Activated CD4-positive, alpha-beta memory T cell treated with anti-CD3 and anti-CD28 coated beads for 36 hours (primary cell): ENCODE results near the gene DCC. TPM values are rescaled to one million over a fixed set of nuclear protein-coding genes. Genes with fewer than 3 reads are reported as not detected.

ENCODE experiments used
- CTCF ChIA-PET: fragments of 350-600 bp; sonication (Branson Sonifier 250); formaldehyde crosslinking; loops from one replicate; lab custom pipeline; 2021; ENCODE audit warnings: antibody characterized with exemption, inconsistent platforms; lab: Charles Lee
- POLR2A ChIA-PET: fragments of 350-600 bp; sonication (Branson Sonifier 250); formaldehyde crosslinking; loops from one replicate; lab custom pipeline; 2021; ENCODE audit warnings: antibody characterized with exemption; lab: Charles Lee
- DNase-seq: peaks from one replicate; pipeline ENCODE4 v3.0.0-alpha.2; 2020
- H3K27ac Mint-ChIP-seq: one replicate; pipeline ENCODE4 v1.8.0; 2021; ENCODE audit warnings: mixed read lengths
- H3K27me3 Mint-ChIP-seq: one replicate; pipeline ENCODE4 v1.8.0; 2021; ENCODE audit warnings: mixed read lengths
- H3K36me3 Mint-ChIP-seq: one replicate; pipeline ENCODE4 v1.8.0; 2021; ENCODE audit warnings: mixed read lengths
- H3K4me1 Mint-ChIP-seq: one replicate; pipeline ENCODE4 v1.8.0; 2021; ENCODE audit warnings: low read depth, mixed read lengths
- H3K4me3 Mint-ChIP-seq: one replicate; pipeline ENCODE4 v1.8.0; 2021; ENCODE audit warnings: mild to moderate bottlenecking, mixed read lengths
- H3K9me3 Mint-ChIP-seq: one replicate; pipeline ENCODE4 v1.8.0; 2021; ENCODE audit warnings: mixed read lengths
- intact Hi-C: fragments of 100-400 bp; cut with micrococcal nuclease; formaldehyde crosslinking; loops from one replicate; pipeline ENCODE4 v1.15.1; 2023
- total RNA-seq, 2 experiments: library from RNA; stranded (reverse); gene quantifications; one replicate each; pipeline ENCODE4 v1.2.3, GENCODE V29; 2021

The DCC gene
- total RNA-seq, 2 experiments from 2014 or later: not detected

DNA sequence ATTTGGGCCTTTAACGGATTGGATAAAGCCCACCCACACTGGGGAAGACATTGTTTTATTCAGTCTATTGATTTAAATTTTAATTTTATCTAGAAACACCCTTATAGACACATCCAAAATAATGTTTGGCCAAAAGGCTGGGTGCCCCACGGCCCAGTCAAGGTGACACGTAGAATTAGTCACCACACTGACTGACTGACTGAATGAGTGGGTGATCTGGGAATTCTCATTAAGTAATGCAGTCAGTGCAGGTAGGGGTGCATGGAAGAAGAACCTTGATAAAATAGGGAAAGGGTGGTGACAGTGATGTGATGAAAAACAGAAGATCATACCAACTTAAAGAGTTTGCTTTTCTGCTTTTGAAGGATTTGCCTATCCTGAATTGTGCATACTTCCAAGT is 554.8 kb downstream of the DCC start:
- peaks cover 2% of the 10 kb centered on the region for H3K9me3 Mint-ChIP-seq
- no peaks in the 10 kb centered on the region for H3K4me1 Mint-ChIP-seq
- H3K36me3 Mint-ChIP-seq: no peaks in the 10 kb centered on the region
- H3K27me3 Mint-ChIP-seq: no peaks in the 10 kb centered on the region
- no peak overlapping the region for H3K4me3 Mint-ChIP-seq
- intact Hi-C loops: no loop called here
- CTCF ChIA-PET: no interaction called here
- no peak for DNase-seq
- H3K27ac Mint-ChIP-seq: no peak overlapping the region
- POLR2A ChIA-PET: no interaction called here

DNA sequence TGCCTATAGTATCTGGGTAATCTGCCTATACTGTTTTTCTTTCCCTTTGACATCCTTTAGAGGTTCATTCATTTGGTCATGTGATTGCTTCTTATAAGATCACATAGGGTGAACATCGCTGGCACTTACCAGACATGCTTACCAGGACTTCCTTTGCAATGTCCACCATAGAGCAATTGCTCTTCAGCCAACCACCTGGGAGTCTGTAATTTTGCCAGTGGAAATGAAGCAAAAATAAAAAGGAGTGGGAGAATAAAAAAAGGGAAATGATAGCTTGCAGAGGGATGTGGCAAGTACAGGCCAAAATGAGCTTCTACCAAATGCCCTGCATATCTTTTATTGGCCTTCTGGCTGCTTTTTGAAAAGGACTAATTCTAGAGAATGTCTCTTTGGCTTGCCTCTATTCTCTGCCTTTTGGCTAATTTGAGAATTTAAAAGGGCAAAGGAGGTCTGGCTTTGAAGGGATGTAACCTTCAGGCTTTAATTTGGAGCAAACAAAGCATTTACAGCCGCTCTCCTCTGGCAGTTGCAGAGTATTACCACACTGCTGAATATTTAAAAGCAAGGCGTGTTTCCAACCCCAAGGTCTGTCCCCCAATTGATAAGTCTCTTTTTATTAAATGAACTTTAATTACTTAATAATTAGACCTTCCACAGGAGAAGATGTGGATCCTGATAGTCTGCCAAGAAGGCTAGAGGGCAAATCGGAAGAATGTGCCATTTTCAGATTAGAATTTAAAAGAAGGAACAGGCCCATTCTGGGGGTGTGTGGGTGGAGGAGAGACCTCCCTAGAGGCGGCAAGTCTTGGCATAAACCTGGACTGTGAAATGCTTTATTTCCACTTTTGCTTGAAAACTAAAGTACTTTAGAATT is 557.9 kb downstream of the DCC start:
- H3K9me3 Mint-ChIP-seq: peaks cover 2% of the 10 kb centered on the region
- H3K27me3 Mint-ChIP-seq: no peaks in the 10 kb centered on the region
- ChIA-PET CTCF (no interaction called here), POLR2A (no interaction called here)
- no peak overlapping the region for H3K27ac Mint-ChIP-seq
- no peaks in the 10 kb centered on the region for H3K36me3 Mint-ChIP-seq
- H3K4me1 Mint-ChIP-seq: no peaks in the 10 kb centered on the region
- H3K4me3 Mint-ChIP-seq: no peak overlapping the region
- DNase-seq: no peak
- intact Hi-C loops: no loop called here

DNA sequence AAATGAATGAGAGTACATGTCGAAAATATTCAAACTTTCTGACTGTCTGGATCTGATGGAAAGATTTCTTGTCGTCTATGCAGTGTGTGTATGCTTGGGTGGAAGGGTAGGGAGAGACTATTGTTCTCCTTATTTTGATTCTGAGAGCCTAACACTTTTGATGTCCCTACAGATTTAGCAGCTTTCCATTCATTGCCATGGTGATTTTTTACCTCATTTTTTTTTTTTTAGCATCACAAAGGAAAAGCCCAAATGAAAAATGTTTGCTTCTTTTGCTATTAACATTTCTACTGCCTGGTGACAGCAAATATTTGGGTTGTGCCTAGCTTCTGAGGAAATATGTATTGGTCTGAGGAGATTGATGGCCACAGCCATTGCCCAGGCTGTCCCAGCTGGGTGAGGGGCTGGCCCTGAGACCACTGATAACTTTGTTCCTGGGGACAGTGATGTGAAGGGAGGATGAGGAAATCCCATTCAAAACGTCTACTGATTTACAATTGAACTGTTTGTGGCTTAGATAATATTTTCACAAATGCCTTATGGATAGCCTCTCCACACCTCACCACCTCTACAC is 558.6 kb downstream of the DCC start:
- Mint-ChIP-seq H3K9me3 (peaks cover 2% of the 10 kb centered on the region), H3K27ac (no peak overlapping the region), H3K27me3 (no peaks in the 10 kb centered on the region), H3K36me3 (no peaks in the 10 kb centered on the region), H3K4me1 (no peaks in the 10 kb centered on the region), H3K4me3 (no peak overlapping the region)
- intact Hi-C loops: no loop called here
- DNase-seq: no peak
- POLR2A ChIA-PET: no interaction called here
- CTCF ChIA-PET: no interaction called here

DNA sequence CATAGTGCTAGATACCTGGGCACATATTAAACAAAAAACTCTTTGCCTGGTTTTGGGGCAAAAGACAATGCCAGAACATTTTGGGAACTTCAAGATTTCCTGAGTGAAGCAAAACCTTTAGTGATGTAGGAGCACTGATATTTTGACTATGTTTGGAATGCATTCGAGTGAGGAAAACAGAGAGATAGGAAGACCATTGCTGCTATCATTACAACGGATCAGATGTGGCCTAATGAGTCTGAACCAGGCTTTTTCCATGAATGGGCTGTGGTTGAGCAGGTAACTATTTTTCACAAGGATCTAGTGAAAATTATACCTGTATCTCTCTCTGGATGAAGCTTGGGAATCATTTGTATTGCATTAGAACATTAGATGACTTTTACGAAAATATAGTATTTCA is 562.2 kb downstream of the DCC start:
- Mint-ChIP-seq H3K9me3 (peaks cover 2% of the 10 kb centered on the region), H3K4me3 (no peak overlapping the region), H3K4me1 (no peaks in the 10 kb centered on the region), H3K27ac (no peak overlapping the region), H3K36me3 (no peaks in the 10 kb centered on the region), H3K27me3 (no peaks in the 10 kb centered on the region)
- CTCF ChIA-PET: no interaction called here
- intact Hi-C loops: no loop called here
- POLR2A ChIA-PET: no interaction called here
- DNase-seq: no peak

DNA sequence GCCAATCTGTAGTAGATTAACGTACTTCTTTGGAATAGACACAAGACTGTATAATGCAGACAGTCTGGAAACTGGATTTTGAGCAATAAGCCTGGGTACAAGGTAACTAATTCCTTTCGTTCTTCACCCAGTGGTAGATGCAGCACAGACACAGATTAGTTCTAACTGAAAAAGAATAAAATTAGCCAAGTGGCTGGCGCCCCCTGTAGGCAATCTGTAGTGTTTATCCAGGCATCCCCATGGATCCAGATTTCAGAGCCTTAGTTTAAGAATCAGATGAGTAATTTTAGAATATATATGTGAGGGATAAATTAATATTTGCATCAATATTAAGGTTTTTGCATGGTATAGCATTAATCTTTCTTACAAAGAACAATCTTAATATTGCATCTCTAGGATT is 563.9 kb downstream of the DCC start:
- no peaks in the 10 kb centered on the region for H3K4me1 Mint-ChIP-seq
- no peak overlapping the region for H3K27ac Mint-ChIP-seq
- ChIA-PET CTCF (no interaction called here), POLR2A (no interaction called here)
- peaks cover 7% of the 10 kb centered on the region for H3K9me3 Mint-ChIP-seq
- DNase-seq: peak; percentile 9
- intact Hi-C loops: no loop called here
- H3K36me3 Mint-ChIP-seq: no peaks in the 10 kb centered on the region
- no peak overlapping the region for H3K4me3 Mint-ChIP-seq
- H3K27me3 Mint-ChIP-seq: no peaks in the 10 kb centered on the region

DNA sequence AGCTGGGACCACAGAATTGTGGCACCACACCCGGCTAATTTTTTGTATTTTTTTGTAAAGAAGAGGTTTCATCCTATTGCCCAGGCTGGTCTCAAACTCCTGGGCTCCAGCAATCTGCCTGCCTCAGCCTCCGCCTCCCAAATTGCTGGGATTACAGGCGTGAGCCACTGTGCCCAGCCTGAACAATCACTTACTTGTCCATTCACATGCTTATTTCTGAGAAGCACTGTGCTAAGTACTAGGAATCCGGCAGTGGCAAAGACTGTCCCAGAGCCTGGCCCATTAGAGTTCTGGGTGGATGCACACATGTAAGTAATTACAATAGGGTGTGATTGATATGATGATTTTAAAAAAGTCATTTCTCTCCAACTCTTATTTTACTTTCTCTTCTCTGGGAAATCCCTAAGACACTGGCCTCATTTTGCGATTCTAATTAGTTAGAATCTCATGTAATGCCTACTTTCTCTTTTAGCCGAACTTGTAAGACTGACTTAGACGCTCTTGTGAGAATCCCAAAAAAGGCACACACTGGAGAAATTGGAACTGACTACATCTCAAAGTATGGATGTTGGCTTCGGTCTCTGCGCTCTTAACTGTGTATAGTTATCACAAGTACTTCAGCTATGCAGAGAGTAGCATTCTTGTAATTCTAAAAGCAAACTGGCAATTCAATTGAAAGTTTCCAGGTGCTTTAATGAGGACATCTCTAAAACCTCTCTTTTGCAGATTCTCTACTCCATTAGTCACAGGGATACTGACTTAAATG is 567.7 kb downstream of the DCC start:
- no peaks in the 10 kb centered on the region for H3K27me3 Mint-ChIP-seq
- no peak for DNase-seq
- CTCF ChIA-PET: no interaction called here
- H3K36me3 Mint-ChIP-seq: no peaks in the 10 kb centered on the region
- intact Hi-C loops: no loop called here
- no peak overlapping the region for H3K4me3 Mint-ChIP-seq
- H3K9me3 Mint-ChIP-seq: peaks cover 5% of the 10 kb centered on the region
- H3K27ac Mint-ChIP-seq: no peak overlapping the region
- no peaks in the 10 kb centered on the region for H3K4me1 Mint-ChIP-seq
- POLR2A ChIA-PET: no interaction called here

DNA sequence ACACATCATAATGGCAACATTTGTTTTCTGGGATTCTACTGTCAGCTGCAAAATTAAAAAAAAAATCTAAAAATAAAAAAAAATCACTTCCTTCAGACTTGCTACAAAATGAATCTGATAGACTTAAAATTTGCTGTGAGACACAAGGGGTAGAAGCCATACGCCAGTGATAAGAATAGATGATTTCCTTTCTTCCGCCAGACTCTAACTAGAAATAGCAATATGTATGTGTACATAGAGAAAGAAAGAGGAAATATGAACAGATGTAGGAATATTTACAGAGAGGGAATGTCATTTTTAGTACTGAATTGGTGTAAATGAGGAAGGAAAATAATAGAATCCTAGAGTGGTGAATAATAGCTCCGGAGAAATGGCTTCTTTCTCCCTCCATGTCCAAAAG is 574.2 kb downstream of the DCC start:
- no peaks in the 10 kb centered on the region for H3K36me3 Mint-ChIP-seq
- CTCF ChIA-PET: no interaction called here
- no peak for DNase-seq
- no peak overlapping the region for H3K4me3 Mint-ChIP-seq
- intact Hi-C loops: no loop called here
- H3K27me3 Mint-ChIP-seq: no peaks in the 10 kb centered on the region
- no peaks in the 10 kb centered on the region for H3K4me1 Mint-ChIP-seq
- peaks cover 2% of the 10 kb centered on the region for H3K9me3 Mint-ChIP-seq
- peak overlapping the region; percentile 29 for H3K27ac Mint-ChIP-seq
- POLR2A ChIA-PET: no interaction called here

DNA sequence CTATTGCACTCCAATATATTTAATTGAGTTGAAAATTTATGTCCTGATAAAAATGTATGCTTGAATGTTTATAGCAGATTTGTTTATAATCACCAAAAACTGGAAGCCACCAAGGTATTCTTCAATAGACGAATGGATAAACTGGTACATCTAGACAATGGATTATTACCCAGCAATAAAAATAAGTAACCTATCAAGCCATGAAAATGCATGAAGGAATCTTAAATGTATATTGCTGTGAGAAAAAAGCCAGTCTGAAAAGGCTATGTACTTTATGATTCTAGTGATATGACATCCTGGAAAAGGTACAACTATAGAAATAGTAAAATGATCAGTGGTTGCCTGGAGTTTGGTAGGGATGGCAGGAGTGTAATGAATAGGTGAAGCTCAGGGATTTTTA is 580.7 kb downstream of the DCC start:
- CTCF ChIA-PET: no interaction called here
- DNase-seq: no peak
- intact Hi-C loops: no loop called here
- Mint-ChIP-seq H3K4me1 (no peaks in the 10 kb centered on the region), H3K27me3 (no peaks in the 10 kb centered on the region), H3K36me3 (no peaks in the 10 kb centered on the region), H3K4me3 (no peak overlapping the region), H3K27ac (no peak overlapping the region), H3K9me3 (peaks cover 10% of the 10 kb centered on the region)
- POLR2A ChIA-PET: no interaction called here

DNA sequence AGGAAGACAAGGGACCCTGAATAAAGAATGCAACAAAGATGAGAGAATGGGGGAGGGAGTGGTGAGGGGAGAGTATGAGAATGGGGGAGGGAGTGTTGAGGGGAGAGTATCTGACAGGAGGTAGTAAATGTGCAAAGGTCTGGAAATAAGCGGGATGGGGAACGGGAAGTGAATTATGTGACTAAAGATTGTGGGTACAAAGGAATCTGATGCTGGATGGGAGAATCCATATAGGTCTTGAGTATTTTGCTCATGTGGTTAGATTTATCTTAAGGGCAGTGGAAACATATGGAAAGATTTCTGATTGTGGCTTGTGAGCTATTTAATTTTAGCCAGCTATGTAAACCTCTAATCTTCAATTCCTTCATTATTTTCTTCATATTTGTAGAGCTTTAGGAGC is 593.4 kb downstream of the DCC start:
- Mint-ChIP-seq H3K27me3 (no peaks in the 10 kb centered on the region), H3K4me1 (no peaks in the 10 kb centered on the region), H3K9me3 (no peaks in the 10 kb centered on the region), H3K27ac (no peak overlapping the region), H3K36me3 (no peaks in the 10 kb centered on the region), H3K4me3 (no peak overlapping the region)
- ChIA-PET CTCF (interaction anchor here (0.6 kb wide), 1 partner anchor 54 kb away, joined by 3 read pairs; no protein-coding TSS in a partner anchor), POLR2A (no interaction called here)
- no peak for DNase-seq
- intact Hi-C loops: no loop called here

DNA sequence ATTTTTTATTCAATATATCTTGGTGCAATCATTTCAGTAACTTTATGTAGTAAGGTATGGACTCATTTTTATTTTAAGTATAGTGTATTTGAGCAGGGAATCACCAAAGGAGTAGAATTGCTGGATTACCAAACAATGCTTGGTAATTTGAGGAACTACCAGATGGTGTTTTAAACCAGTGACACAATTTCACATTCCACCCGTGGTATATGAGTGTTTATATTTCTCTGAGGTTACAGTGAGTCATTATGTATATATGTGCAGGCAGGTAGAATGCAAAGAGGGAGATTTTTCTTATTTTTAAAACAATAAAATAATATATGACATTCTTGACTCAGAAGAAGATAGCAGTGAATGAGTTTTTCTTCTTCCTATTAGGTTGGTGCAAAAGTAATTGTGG is 596.9 kb downstream of the DCC start:
- Mint-ChIP-seq H3K4me3 (no peak overlapping the region), H3K4me1 (no peaks in the 10 kb centered on the region), H3K27me3 (no peaks in the 10 kb centered on the region), H3K9me3 (no peaks in the 10 kb centered on the region), H3K36me3 (no peaks in the 10 kb centered on the region), H3K27ac (no peak overlapping the region)
- intact Hi-C loops: no loop called here
- CTCF ChIA-PET: no interaction called here
- POLR2A ChIA-PET: no interaction called here
- DNase-seq: no peak

DNA sequence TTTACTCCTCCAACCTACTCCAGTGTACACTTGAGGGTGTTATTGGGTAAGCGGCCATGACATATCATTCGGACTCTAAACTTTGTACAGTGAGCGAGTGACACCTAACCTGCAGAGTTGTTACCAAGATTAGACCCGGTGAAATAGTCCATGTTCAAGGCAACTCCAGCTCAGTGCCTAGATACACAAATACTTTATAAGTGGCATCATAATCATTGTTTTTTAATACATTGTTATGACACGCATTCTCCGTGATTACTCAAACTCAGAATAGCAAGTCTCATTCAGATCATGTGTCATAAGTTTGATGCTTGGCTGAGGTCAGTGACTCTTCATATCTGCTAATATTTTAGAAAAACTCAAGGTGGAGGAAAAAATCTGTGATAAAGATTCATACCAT is 597.8 kb downstream of the DCC start:
- intact Hi-C loops: no loop called here
- DNase-seq: no peak
- Mint-ChIP-seq H3K27me3 (no peaks in the 10 kb centered on the region), H3K36me3 (no peaks in the 10 kb centered on the region), H3K4me1 (no peaks in the 10 kb centered on the region), H3K4me3 (no peak overlapping the region), H3K9me3 (no peaks in the 10 kb centered on the region), H3K27ac (no peak overlapping the region)
- ChIA-PET CTCF (no interaction called here), POLR2A (no interaction called here)

DNA sequence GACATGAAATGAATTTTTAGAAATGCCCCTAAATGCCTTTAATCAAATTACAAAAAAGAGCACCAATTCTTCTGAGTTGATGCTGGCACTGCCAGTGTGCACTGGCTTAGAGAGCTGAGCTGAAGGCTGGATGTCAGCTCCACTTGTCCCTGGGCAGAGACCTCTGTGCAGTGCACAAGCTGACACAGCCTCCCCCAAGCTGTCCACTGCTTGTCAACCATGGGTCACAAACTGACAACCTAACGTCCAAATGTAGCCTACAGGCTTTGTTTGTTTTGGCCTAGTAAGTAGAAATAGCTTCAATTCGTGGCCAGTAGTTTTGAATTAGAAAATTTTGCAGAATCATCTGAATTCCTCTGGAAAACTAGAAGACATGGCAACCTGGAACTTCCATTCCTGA is 605.6 kb downstream of the DCC start:
- POLR2A ChIA-PET: no interaction called here
- CTCF ChIA-PET: no interaction called here
- no peak overlapping the region for H3K4me3 Mint-ChIP-seq
- intact Hi-C loops: no loop called here
- DNase-seq: no peak
- H3K9me3 Mint-ChIP-seq: peaks cover 9% of the 10 kb centered on the region
- H3K4me1 Mint-ChIP-seq: no peaks in the 10 kb centered on the region
- no peaks in the 10 kb centered on the region for H3K36me3 Mint-ChIP-seq
- no peaks in the 10 kb centered on the region for H3K27me3 Mint-ChIP-seq
- no peak overlapping the region for H3K27ac Mint-ChIP-seq
